Daoy (cell line): ENCODE results near the gene ROBO3. TPM values are rescaled to one million over a fixed set of nuclear protein-coding genes. Genes with fewer than 3 reads are reported as not detected.

Experiments
- DNase-seq: peaks from one replicate; pipeline ENCODE4 v3.0.0-alpha.2; 2015; ENCODE audit warnings: low read depth
- total RNA-seq: library from RNA; depleted of rRNA; stranded (reverse); fragments of >200 nt; shearing (Covaris generic); gene quantifications from 2 replicates; pipeline ENCODE4 v1.2.3, GENCODE V29; 2014

Gene ROBO3
- total RNA-seq, 1 experiment from 2014 or later, result 5.4 TPM

- DNase-seq, result peak; percentile 95
Measured at GRCh38 chr11:124875943-124876817, 10.9 kb downstream of the ROBO3 start.

- no peak for DNase-seq
Measured at GRCh38 chr11:124876818-124877630, 11.8 kb downstream of the ROBO3 start.

GRCh38 chr11:124877631-124877909, 12.3 kb downstream of the ROBO3 start:
- no peak for DNase-seq

- no peak for DNase-seq
Measured at GRCh38 chr11:124877910-124878758, 12.9 kb downstream of the ROBO3 start.

GRCh38 chr11:124878759-124879492, 13.7 kb downstream of the ROBO3 start:
- DNase-seq, result no peak

- DNase-seq, result no peak
Measured at GRCh38 chr11:124879493-124880289, 14.5 kb downstream of the ROBO3 start.

GRCh38 chr11:124880290-124880611, 15.0 kb downstream of the ROBO3 start:
- no peak for DNase-seq

GRCh38 chr11:124880958-124881357, 15.7 kb downstream of the ROBO3 start:
- no peak for DNase-seq

GRCh38 chr11:124882339-124883071, 17.3 kb downstream of the ROBO3 start:
- DNase-seq, result no peak

- no peak for DNase-seq
Measured at GRCh38 chr11:124884340-124884739, 19.1 kb downstream of the ROBO3 start.

- no peak for DNase-seq
Measured at GRCh38 chr11:124884869-124885479, 19.7 kb downstream of the ROBO3 start.

- no peak for DNase-seq
Measured at GRCh38 chr11:124886476-124886875, 21.2 kb downstream of the ROBO3 start.

- no peak for DNase-seq
Measured at GRCh38 chr11:124886978-124887666, 21.9 kb downstream of the ROBO3 start.

- DNase-seq, result no peak
Measured at GRCh38 chr11:124887667-124888013, 22.4 kb downstream of the ROBO3 start.

- no peak for DNase-seq
Measured at GRCh38 chr11:124889191-124890091, 24.2 kb downstream of the ROBO3 start.

- DNase-seq, result no peak
Measured at GRCh38 chr11:124890151-124890550, 24.9 kb downstream of the ROBO3 start.

- DNase-seq, result no peak
Measured at GRCh38 chr11:124890683-124891372, 25.6 kb downstream of the ROBO3 start.
